Erythroblast (primary cell): ENCODE data around the gene LHX3.

Source experiments
- DNase-seq, 2 experiments: peaks; one replicate each; lab custom pipeline; 2025; lab: John Stamatoyannopoulos, UW
- GATA1 ChIP-seq: IDR thresholded peaks from 2 replicates; pipeline ENCODE4 v1.6.1; 2011; ENCODE audit warnings: low read depth, mild to moderate bottlenecking, control low read depth, low read length, moderate library complexity
- POLR2A ChIP-seq: IDR thresholded peaks from 2 replicates; pipeline ENCODE4 v1.6.1; 2011; ENCODE audit warnings: mild to moderate bottlenecking, low read length

Gene LHX3

DNA sequence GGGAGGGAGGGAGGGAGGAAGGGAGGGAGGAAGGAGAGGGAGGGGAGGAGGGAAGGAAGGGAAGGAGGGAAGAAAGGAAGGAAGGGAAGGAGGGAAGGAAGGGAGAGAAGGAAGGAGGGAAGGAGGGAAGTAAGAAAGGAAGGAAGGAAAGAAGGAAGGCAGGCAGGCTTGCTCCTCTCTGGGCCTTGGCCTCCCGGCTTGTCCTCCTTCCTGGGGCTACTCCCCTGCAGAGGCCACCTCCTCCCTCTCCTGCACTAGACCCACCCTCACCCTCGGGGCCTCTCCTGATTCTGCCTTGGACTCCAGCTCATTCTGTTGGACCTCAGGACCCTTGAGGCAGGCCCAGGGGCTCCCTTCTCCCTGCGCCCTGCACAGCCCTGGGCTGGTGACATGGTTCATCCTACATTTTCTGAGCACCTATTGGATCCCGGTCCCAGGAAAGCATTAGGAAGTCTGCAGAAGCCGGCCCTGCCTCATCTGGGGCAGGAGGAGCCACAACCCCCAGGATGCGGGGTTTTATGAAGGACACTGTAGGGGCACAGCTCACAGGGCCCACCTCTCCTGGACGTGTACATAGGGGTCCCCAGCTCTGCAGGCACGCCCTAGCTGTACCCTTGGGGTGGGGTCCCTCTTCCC lies 23.0 kb downstream of the LHX3 start:
- no peak for DNase-seq
- TF ChIP-seq POLR2A: no peak
- TF ChIP-seq GATA1: no peak

DNA sequence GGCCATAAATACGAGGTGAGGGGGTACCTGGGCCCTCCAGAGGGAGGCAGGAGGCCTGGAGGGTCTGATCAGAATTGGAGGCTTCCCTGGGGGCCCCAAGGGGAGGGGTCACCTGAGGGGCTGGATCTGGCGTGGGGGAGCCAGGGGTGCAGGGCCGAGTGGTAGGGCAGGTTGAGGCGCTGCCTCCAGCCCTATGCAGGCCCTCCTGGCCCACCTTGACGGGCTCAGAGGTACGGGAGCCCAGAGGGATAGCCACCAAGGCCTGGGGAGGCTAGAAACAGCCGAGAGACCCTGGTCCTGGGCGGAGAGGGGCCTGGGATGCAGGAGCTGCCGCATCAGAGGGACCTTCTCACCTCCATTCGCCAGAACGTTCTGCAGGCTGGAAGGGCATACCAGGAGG lies 24.3 kb downstream of the LHX3 start:
- TF ChIP-seq POLR2A (no peak), GATA1 (no peak)
- DNase-seq: no peak

DNA sequence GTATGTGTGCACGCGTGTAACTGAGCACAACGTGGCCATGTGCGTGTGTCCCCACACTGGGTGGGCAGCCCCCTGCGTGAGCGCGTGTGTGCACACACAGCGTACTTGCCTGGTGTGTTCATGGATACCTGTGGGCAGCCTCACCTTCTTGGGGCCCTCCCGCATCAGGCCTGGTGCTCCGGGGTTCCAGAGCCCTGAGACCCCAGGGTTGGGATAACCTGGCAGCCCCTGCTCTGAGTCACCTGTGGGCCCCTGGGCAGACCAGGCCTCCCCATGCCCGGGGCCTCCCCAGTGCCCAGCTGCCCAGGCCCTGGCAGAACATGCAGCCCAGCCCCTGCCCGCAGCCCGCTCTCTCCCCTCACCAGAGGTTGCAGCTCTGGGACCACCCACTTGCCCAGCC lies 25.2 kb downstream of the LHX3 start:
- TF ChIP-seq POLR2A (no peak), GATA1 (no peak)
- no peak for DNase-seq

DNA sequence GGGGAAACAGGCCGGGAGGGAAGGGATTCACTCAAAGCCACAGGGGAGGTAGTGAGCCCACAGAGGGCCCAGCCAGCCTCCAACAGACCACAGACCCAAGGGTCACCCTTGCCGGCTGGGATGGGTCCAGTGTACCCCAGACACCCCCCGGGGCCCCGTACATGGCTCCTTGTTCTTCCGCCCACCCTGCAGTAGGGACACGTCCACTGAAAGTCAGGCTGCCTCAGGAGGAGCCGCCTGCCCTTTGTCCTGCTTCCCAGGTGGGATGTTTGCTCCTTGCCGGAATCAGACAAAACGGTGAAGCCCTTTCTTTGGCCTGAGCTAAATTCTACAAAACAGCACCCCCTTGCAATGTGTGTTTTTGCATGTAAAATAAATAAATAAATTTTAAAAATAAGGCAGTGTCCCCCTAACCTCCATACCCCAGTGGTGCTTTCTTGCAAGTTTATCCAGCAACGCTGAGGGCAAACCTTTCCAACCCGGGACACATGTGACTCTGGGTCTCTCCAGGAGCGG lies 25.8 kb downstream of the LHX3 start:
- TF ChIP-seq POLR2A (no peak), GATA1 (no peak)
- DNase-seq: no peak

DNA sequence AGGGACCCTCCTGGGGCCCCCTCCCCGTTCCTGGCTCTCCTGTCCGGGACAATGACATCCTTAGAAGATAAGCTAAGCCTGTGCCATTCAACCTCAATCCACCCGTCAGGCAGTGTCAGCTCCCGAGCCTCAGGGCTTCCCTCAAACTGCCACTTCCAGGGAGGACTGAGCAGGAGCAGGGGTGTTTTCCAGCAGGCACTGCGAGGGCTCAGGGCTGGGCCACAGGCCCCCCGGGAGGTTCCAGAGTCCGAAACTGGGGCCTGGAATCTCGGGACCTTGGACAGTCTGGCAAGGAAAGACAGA lies 26.2 kb downstream of the LHX3 start:
- TF ChIP-seq GATA1: no peak
- TF ChIP-seq POLR2A: no peak
- DNase-seq: no peak

DNA sequence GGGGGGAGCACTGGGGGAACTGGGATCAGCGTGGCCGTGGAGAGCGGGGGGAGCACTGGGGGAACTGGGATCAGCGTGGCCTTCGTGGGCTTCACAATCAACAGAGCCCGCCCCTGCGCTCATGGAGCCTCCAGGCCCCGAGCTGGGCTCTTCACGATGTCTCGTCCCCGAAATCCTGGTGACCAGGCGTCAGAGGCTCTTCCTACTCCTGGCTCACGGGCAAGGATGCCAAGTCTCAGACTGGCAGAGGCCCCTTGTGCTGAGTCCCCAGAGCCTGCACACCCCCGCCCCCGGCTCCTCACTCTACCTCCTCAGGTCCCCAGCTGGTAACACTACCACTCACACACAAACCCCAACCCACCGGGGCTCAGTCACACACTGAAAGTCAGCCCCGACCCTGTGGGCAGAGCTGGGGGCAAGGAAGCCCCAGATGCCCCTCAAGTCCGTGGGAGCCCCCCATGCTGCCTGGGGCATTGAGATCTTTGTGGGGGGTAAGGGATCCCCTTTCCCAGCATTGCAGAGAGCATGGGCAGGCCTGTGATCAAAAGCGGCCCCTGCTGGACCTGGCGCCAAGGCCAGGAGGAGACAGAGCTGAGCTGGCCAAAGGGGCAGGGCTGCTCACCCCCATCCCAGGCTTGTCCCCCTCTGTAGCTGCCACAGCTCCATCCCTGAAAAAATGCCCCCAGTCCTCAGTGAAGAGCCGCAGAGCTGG lies 26.7 kb downstream of the LHX3 start:
- no peak for DNase-seq
- TF ChIP-seq GATA1 (no peak), POLR2A (no peak)

DNA sequence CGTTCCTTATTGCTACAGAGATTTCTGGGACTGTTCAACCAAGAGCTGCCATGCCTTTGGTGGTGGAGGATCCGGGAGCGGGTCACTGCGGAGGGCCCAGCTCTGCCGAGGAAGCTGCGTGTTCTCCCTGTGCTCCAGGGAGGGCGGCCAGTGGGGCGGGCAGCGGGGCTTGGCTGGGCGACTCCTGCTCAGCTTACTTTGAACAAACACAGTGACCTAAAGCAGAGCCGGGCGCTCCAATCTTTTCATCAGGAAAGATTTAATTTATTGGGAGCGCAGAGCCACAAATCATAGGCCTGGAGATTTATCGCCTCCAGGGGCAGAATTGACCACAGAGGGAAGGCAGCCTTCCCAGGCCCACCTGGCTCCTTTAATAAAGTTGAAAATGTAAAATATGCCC lies 27.7 kb downstream of the LHX3 start:
- DNase-seq: no peak
- TF ChIP-seq POLR2A (no peak), GATA1 (no peak)

DNA sequence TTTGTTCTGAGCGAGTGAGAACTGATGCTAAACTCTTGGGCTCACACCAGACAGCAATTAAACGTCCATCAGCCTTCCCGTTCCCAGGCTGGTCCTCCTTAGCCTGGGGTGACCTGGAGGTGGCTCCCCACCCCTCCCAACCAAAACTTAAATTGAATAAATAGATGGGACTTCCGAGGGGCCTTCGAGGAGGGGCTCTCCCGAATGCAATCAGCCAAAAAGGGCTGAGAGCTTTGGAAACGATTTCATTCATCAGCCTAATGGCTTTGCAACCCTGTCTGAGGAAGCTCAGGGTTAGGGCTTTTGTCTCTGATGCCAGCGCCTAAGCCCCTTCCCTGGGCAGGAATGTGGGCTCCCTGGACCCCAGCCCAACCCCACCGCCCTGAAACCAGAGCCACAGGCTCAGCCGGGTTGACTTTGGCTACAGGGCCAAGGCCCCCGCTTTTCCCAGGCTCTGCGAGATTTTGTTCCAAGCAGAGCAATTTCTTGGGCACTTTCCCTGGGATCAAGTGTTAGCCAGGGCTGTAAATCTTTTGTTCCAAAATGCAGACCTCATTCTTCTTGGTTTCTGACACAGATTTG lies 29.2 kb downstream of the LHX3 start:
- DNase-seq: no peak
- TF ChIP-seq POLR2A (no peak), GATA1 (no peak)

DNA sequence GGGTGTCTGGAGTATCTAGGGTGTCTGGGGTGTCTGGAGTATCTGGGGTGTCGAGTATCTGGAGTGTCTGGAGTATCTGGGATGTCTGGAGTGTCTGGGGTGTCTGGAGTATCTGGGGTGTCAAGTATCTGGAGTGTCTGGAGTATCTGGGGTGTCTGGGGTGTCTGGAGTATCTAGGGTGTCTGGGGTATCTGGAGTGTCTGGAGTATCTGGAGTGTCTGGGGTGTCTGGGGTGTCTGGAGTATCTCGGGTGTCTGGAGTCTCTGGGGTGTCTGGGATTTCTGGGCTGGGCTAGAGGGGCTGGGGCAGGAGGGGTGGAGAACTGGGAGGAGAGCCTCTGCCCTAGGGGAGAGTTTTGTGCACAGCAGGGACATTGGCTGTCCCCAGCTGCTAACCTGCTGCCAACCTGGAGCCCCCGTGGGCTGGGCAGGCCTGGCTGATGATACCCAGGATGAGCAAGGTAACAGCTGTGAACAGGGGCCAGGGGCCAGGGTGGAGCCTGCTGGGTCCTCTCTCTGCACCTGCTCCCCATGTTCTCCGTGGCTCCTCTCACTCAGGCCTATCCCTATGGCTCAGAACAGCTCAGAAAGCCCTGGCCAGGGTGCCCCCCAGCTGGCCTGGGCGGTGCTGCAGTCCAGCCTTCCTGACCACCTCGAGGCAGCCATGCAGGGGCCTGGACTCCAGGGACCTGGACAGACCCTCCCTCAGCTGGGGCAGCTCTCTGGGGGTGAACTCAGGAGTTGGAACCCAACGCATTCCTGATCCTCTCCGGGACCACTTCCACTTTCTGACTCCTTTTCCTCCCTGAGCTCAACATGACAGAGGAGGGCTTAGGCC lies 29.9 kb downstream of the LHX3 start:
- DNase-seq: no peak
- TF ChIP-seq GATA1: no peak
- no peak for TF ChIP-seq POLR2A

DNA sequence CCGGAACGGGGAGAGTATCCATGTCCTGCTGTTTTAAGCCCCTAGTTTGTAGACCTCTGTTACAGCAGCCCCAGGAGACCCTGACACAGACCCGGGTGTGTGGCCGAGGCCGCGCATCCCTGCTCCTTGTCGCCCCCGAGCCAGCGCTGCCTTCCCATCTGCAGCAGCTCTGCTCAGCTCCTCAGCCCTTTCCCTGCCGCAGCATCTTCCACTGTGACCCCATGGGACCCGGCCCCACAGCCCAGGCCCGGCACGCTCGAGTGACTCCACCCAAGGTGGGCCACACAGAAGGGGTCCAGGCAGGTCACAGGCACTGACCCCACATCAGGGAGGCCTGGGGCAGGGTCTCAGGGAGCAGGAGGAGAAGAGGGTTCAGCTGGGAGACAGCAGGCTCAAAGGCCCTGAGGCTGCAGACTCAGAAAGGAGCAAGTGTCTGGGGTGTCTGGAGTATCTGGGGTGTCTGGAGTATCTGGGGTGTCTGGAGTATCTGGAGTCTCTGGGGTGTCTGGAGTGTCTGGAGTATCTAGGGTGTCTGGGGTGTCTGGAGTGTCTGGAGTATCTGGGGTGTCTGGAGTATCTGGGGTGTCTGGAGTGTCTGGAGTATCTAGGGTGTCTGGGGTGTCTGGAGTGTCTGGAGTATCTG lies 31.2 kb downstream of the LHX3 start:
- TF ChIP-seq POLR2A (no peak), GATA1 (no peak)
- no peak for DNase-seq

DNA sequence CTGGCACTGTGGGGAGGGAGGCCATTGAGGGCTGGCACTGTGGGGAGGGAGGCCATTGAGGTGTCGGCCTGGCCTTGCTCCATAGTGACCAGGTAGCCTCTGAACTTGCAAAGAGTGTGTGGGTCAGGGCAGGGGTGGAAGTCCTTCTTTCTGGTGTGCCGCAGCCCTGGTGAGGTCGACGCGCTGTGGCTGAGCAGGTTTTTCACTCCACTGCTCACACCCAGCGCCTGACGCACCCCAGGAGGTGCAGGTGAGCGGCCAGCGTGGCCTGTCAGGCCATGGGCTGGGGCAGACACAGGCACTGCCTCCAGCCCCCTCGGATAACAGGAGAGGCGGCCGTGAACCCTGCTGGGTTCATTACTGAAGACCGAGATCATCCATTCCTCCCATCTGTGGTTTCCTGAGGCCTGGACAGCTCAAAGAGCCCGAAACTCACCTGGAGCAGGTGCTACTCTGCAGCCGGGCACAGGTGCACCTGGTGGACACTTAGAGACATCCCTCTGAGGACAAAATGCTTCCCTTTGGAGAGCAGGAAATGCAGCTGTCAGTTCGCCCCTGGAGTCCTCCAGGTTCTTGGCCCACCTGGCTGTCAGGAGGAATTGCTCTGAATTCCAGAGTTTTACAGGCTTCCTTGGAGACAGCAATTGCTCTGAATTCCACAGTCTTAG lies 32.4 kb downstream of the LHX3 start:
- DNase-seq: no peak
- no peak for TF ChIP-seq GATA1
- no peak for TF ChIP-seq POLR2A

DNA sequence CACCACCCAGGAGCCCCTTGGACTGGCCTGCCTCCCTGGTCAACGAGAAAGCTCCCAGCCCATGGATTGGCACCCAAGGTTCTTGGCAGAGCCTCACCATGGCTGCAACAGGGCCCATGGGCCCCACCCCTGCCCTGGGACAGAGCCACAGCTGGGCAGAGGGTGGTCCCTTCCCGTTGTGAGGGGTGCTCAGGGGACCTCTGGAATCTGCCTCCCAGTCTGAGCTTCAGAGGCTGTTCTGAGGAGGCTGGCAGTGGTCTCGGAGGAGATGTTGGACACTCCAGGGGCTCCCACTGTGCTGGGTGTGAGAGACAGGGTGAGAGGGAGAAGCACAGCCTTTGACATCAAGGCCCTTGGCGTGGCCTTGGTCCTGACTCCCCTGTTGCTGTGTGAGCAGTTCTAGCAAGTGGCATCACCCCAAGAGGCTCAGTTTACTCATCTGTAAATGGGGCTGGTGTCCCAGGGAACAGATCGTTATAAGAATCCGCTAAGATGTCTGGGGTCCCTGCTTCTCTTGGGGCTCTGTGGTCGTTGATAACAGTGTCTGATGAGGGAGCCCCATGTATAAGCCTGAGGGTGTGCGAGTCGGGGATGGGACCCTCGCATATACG lies 33.0 kb downstream of the LHX3 start:
- DNase-seq: no peak
- TF ChIP-seq GATA1 (no peak), POLR2A (no peak)
